Common myeloid progenitor, CD34-positive (primary cell): ENCODE data around the gene PPP1R12A.
A peak's percentile ranks its signal among the peaks of the same experiment; 100 is the strongest.

ENCODE experiments used
- CTCF ChIA-PET: fragments of 350-600 bp; sonication (Branson Sonifier 250); formaldehyde crosslinking; loops from one replicate; lab custom pipeline; 2021; ENCODE audit warnings: antibody characterized with exemption; lab: Charles Lee
- POLR2A ChIA-PET: fragments of 350-600 bp; sonication (Branson Sonifier 250); formaldehyde crosslinking; loops from one replicate; lab custom pipeline; 2021; ENCODE audit warnings: antibody characterized with exemption; lab: Charles Lee
- DNase-seq, 3 donors: peaks; one replicate each; pipeline versions ENCODE4 v3.0.0 to v3.0.0-alpha.2; 2013
- H3K27ac ChIP-seq, 2 experiments: 1 replicate in 1 of 2; 2 replicates in 1 of 2; pipeline ENCODE4 v1.7.0; 2013; ENCODE audit warnings: inconsistent platforms in 2 of 2, low read length in 2 of 2, mild to moderate bottlenecking in 2 of 2, low read depth in 1 of 2, moderate library complexity in 1 of 2; ENCODE audit not compliant: severe bottlenecking in 2 of 2, insufficient read depth in 1 of 2, poor library complexity in 1 of 2
- H3K27me3 ChIP-seq, 5 experiments: replicated peaks in 2 of 5; 1 replicate in 3 of 5; 2 replicates in 2 of 5; pipeline versions ENCODE4 v1.6.1 to v1.7.0; 2013; ENCODE audit warnings: low read length in 4 of 5, mild to moderate bottlenecking in 2 of 5, moderate library complexity in 2 of 5, inconsistent platforms in 1 of 5; ENCODE audit not compliant: insufficient read depth in 5 of 5, control insufficient read depth in 4 of 5
- H3K36me3 ChIP-seq, 4 experiments: 1 replicate in 2 of 4; 2 replicates in 2 of 4; pipeline versions ENCODE4 v1.6.1 to v1.7.0; 2013; ENCODE audit warnings: low read length in 3 of 4, control low read depth in 1 of 4, mild to moderate bottlenecking in 1 of 4; ENCODE audit not compliant: control insufficient read depth in 4 of 4, insufficient read depth in 4 of 4
- H3K4me1 ChIP-seq, 4 experiments: 1 replicate in 3 of 4; 2 replicates in 1 of 4; pipeline versions ENCODE4 v1.6.1 to v1.7.1; 2013; ENCODE audit warnings: low read length in 3 of 4, mild to moderate bottlenecking in 3 of 4, control low read depth in 1 of 4, inconsistent platforms in 1 of 4, moderate library complexity in 1 of 4; ENCODE audit not compliant: control insufficient read depth in 4 of 4, insufficient read depth in 4 of 4; ENCODE audit errors: control extremely low read depth in 1 of 4
- H3K4me3 ChIP-seq, 7 experiments: 1 replicate in 4 of 7; 2 replicates in 3 of 7; pipeline versions ENCODE4 v1.5.1 to v1.7.0; 2013; ENCODE audit warnings: mild to moderate bottlenecking in 7 of 7, low read length in 6 of 7, moderate library complexity in 6 of 7, inconsistent platforms in 2 of 7, low read depth in 2 of 7, control low read depth in 1 of 7; ENCODE audit not compliant: insufficient read depth in 4 of 7, control insufficient read depth in 1 of 7; ENCODE audit errors: extremely low read depth in 1 of 7
- H3K9me3 ChIP-seq, 5 experiments: 1 replicate in 4 of 5; 2 replicates in 1 of 5; pipeline versions ENCODE4 v1.6.1 to v1.7.1; 2013; ENCODE audit warnings: low read length in 4 of 5, mild to moderate bottlenecking in 2 of 5, inconsistent platforms in 1 of 5, low read depth in 1 of 5, moderate library complexity in 1 of 5; ENCODE audit not compliant: control insufficient read depth in 4 of 5, insufficient read depth in 2 of 5; ENCODE audit errors: control extremely low read depth in 1 of 5
- WGBS: methylation state at CpG from one replicate; pipeline ENCODE4 v1.1.5; 2013; ENCODE audit not compliant: insufficient coverage; 5-methylcytosine and 5-hydroxymethylcytosine counted together

The PPP1R12A gene

DNA sequence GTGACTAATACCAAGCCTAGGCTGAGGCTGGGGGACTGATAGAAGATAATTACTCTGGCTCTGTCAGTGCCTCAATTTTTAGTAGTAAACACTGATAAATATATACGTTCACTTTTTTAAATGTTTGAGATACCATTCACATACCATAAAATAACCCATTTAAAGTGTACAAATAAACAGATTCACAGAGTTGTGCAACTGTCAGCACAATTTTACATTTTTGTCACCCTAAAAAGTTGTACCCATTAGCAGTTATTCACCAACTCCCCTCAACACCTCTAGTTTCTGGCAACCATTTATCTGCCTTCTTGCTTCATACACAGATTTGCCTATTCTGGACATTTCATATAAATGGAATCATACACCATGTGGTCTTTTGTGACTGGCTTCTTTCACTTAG is 15.1 kb downstream of the PPP1R12A start:
- POLR2A ChIA-PET, result interaction anchor here (0.6 kb wide), 1 partner anchor 73 kb away, joined by 3 read pairs; no protein-coding TSS in a partner anchor

GRCh38 chr12:79916826-79917225 is 18.1 kb downstream of the PPP1R12A start:
- Histone ChIP-seq H3K36me3 (peaks cover 0 to 3% (median 0%) of the 10 kb centered on the region in 4 experiments), H3K27ac (no peak overlapping the region), H3K4me3 (no peak overlapping the region), H3K9me3 (no peaks in the 10 kb centered on the region), H3K4me1 (peaks cover 0 to 18% (median 7%) of the 10 kb centered on the region in 4 experiments), H3K27me3 (no peaks in the 10 kb centered on the region)
- WGBS, result no CpG with 5 or more reads among the region's 2 CpGs
- ChIA-PET CTCF (interaction anchor here (1.6 kb wide), 1 partner anchor 36 kb away, joined by 3 read pairs; no protein-coding TSS in a partner anchor), POLR2A (no interaction called here)
- DNase-seq, result no peak

More for the DNA sequence above, 15.1 kb downstream of the PPP1R12A start:
- peaks cover 0 to 3% (median 0%) of the 10 kb centered on the region in 4 experiments for H3K36me3 ChIP-seq
- no peaks in the 10 kb centered on the region for H3K27me3 ChIP-seq
- no peak overlapping the region for H3K27ac ChIP-seq
- CTCF ChIA-PET, result no interaction called here
- H3K9me3 ChIP-seq, result no peaks in the 10 kb centered on the region
- DNase-seq, result no peak
- WGBS, result no CpG with 5 or more reads among the region's 1 CpG
- H3K4me3 ChIP-seq, result no peak overlapping the region
- H3K4me1 ChIP-seq, result peaks cover 0 to 18% (median 7%) of the 10 kb centered on the region in 4 experiments

- peaks cover 0 to 2% (median 0%) of the 10 kb centered on the region in 4 experiments for H3K36me3 ChIP-seq
- no peaks in the 10 kb centered on the region for H3K9me3 ChIP-seq
- no peak overlapping the region for H3K4me3 ChIP-seq
- ChIA-PET POLR2A (interaction anchor here (0.6 kb wide), 1 partner anchor 22 kb away, joined by 3 read pairs; no protein-coding TSS in a partner anchor), CTCF (interaction anchor here (1.1 kb wide), 1 partner anchor 16 kb away, joined by 3 read pairs; no protein-coding TSS in a partner anchor)
- peaks cover 0 to 6% (median 2%) of the 10 kb centered on the region in 4 experiments for H3K4me1 ChIP-seq
- 96% methylated on average over 4 of the region's 6 CpGs for WGBS
- DNase-seq, result no peak
- no peak overlapping the region for H3K27ac ChIP-seq
- H3K27me3 ChIP-seq, result no peaks in the 10 kb centered on the region
Observed at GRCh38 chr12:79911889-79912656, 22.8 kb downstream of the PPP1R12A start.

DNA sequence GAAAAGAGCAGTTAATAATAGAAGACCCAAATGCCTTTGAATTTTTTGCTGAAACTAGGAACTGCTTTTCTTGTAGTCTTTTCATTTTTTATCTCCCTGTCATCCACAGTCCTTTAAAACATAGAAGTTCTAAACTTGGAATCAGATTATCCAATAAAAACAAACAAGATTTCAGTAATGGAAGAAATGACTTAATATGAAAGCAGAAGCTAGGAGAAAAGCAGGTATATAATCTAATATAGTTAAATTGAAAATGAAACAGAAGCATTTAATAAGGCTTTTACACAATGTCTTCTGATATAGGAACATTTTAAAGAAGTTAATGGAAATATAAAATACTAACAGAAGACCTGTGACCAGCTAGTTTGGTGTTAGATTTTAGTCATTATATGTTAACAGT is 26.5 kb downstream of the PPP1R12A start:
- Histone ChIP-seq H3K4me3 (no peak overlapping the region), H3K27ac (peak overlapping the region in 1 of 2 experiments; percentile 17), H3K9me3 (no peaks in the 10 kb centered on the region), H3K4me1 (peaks cover 0 to 2% (median 0%) of the 10 kb centered on the region in 4 experiments), H3K27me3 (no peaks in the 10 kb centered on the region), H3K36me3 (peaks cover 0 to 2% (median 0%) of the 10 kb centered on the region in 4 experiments)
- CTCF ChIA-PET, result interaction anchor here (1.5 kb wide), 1 partner anchor 22 kb away, joined by 6 read pairs; no protein-coding TSS in a partner anchor
- DNase-seq, result no peak
- POLR2A ChIA-PET, result interaction anchor here (1.0 kb wide), 1 partner anchor 12 kb away, joined by 3 read pairs; no protein-coding TSS in a partner anchor

- H3K4me3 ChIP-seq, result no peak overlapping the region
- H3K9me3 ChIP-seq, result no peaks in the 10 kb centered on the region
- H3K27me3 ChIP-seq, result no peaks in the 10 kb centered on the region
- WGBS, result 100% methylated on average over 1 of the region's 2 CpGs
- H3K36me3 ChIP-seq, result peaks cover 0 to 2% (median 0%) of the 10 kb centered on the region in 4 experiments
- no peaks in the 10 kb centered on the region for H3K4me1 ChIP-seq
- ChIA-PET CTCF (no interaction called here), POLR2A (no interaction called here)
- no peak for DNase-seq
- H3K27ac ChIP-seq, result no peak overlapping the region
Observed at GRCh38 chr12:79901506-79901905, 33.4 kb downstream of the PPP1R12A start.

DNA sequence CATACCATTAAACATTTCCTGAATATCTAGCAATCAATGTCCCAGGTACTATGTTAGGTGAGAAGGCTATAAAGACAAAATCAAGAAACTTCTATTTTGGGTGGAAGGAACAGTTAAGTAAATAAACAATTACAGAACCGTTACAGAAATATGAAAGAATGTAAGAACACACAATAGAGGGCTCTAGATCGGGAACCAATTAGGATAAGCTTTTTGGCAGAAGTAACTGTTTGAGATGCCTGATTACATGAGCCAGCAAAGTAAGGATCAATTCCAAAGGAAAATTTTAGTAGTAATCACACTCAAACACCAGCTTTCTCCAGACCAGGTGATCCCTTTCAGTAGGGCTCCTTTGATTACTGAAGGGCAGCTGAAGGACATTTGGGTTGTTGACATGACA is 33.9 kb downstream of the PPP1R12A start:
- Histone ChIP-seq H3K4me1 (peaks cover 0 to 3% (median under 1%) of the 10 kb centered on the region in 4 experiments), H3K36me3 (peaks cover 0 to 2% (median 0%) of the 10 kb centered on the region in 4 experiments), H3K4me3 (no peak overlapping the region), H3K27ac (no peak overlapping the region), H3K27me3 (no peaks in the 10 kb centered on the region), H3K9me3 (no peaks in the 10 kb centered on the region)
- POLR2A ChIA-PET, result no interaction called here
- WGBS, result 93% methylated on average over 2 of the region's 2 CpGs
- CTCF ChIA-PET, result interaction anchor here (1.4 kb wide), 1 partner anchor 14 kb away, joined by 3 read pairs; no protein-coding TSS in a partner anchor
- no peak for DNase-seq

GRCh38 chr12:79900199-79900598 is 34.7 kb downstream of the PPP1R12A start:
- WGBS, result 100% methylated on average over 1 of the region's 2 CpGs
- DNase-seq, result no peak
- Histone ChIP-seq H3K9me3 (no peaks in the 10 kb centered on the region), H3K4me1 (peaks cover 0 to 6% (median 4%) of the 10 kb centered on the region in 4 experiments), H3K4me3 (no peak overlapping the region), H3K27me3 (no peaks in the 10 kb centered on the region), H3K27ac (no peak overlapping the region), H3K36me3 (peaks cover 0 to 2% (median 0%) of the 10 kb centered on the region in 4 experiments)
- CTCF ChIA-PET, result interaction anchor here (1.4 kb wide), 1 partner anchor 14 kb away, joined by 3 read pairs; no protein-coding TSS in a partner anchor
- POLR2A ChIA-PET, result interaction anchor here (0.6 kb wide), 1 partner anchor 54 kb away, joined by 4 read pairs; no protein-coding TSS in a partner anchor
